HCEC 1CT (cell line): ENCODE results near the gene TTC7B.

ENCODE experiments used
- DNase-seq: peaks from one replicate; pipeline ENCODE4 v3.0.0-alpha.2; 2017

TTC7B gene

DNA sequence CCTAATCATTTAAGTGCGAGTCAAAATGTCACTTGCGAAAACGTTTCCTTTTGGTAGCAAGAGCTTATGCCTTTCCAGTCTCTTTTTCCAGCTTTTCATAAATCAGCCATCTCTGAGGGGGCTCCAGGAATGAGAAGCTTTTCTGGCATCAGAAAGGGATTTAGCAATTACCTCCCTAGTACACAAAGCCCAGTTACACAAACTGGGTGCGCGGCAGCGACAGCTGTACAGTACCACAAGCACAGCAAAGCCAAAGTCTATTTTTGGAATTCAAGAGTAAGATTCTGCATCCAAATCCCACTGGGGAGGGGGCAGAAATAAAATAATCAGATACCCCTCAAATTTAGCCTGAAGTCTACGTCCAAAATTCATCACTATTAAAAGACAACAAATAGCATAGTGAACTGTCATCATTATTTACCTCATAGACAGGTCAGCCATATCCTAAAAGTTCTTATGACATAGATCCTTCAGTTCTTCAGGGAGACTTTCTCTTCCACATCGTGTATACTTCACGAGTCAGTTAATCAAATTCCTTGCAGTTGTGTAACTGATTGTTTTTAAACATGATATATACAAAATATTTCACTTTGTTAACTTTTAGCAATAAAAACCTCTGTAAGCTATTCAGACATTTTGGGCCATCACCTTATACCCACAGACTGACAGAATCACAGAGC lies 150.8 kb downstream of the TTC7B start:
- DNase-seq = no peak

- DNase-seq = no peak
These were observed 151.3 kb downstream of the TTC7B start for GRCh38 chr14:90664911-90665310.

- no peak for DNase-seq
These were observed 152.6 kb downstream of the TTC7B start for GRCh38 chr14:90663680-90664079.

- no peak for DNase-seq
These were observed 153.1 kb downstream of the TTC7B start for GRCh38 chr14:90663140-90663539.

DNA sequence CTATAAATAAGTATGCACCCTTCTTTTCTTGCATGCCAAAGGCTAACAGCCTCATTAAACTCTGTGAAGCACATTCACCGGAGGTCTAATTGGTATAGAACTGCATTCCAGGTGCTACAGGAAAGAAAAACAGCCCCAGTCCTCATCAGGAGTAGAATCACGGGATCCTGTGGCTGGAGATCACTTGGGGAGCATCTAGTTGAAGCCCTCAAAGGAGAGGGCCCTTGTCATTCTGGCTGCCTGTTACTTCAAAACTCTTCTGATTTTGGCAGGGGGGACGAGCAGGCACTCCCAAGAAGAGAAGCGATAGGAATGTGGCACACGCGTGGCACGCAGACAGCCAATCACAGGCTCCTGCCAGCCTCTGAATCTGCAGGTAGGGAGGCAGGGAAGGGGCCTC lies 154.4 kb downstream of the TTC7B start:
- DNase-seq = no peak

- DNase-seq = no peak
These were observed 155.2 kb downstream of the TTC7B start for GRCh38 chr14:90660865-90661570.

DNA sequence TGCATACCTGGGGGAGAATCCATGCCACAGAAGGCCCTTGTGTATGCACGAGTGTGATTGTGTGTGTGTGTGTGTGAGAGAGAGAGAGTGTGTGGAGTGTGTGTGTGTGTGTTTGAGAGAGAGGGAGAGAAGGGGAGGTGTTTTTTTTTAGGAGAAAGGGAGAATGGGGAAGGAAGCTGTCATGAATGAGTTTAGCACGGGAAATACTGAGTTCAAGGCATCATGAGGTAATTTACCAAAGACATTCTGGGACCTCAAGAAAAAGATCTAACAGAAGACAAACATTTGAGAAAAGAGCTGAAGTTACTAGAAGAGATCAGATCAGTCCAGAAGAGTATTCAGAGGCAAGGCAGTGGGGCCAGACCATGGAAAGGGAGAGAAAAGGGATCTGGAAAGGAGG lies 157.1 kb downstream of the TTC7B start:
- DNase-seq = no peak

DNA sequence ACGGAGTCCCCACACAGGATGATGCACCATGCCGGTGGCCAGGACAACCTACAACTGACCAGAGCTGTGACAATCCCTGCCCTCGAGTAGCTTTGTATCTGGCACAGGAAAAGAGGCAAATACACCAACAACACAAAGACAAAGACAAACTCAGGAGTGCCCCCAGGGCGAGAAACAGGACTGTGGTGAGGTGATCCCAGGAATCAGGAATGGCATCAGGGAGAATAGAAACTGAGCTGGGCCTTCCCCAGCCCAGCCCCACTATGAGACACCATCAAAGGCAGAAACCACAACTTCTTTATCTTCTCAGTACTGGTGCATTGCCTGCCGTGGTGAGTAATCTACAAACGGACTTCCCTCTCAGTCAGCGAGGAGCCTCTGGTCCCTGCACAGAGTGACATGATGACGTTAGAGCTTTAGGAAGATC lies 157.7 kb downstream of the TTC7B start:
- DNase-seq = no peak

DNA sequence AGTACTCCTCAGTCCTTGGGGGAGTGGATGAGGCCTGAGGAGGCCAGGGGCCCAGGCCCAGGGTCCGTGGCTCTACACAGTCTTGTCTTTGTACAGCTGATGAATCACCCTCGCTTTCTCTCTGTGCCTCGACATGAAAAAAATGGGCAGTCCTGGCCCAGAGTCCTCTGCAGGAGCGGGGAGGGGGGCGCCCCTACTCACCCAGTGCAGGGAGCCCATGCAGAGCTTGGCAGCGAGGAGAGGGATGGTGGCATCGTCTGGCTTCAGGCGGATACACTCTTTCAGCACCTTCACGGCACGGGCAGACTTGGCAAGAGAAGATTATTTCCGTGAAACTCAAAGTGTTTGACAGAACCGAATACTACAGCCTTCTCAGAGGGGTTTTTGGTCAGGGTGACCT lies 159.3 kb downstream of the TTC7B start:
- DNase-seq = no peak

- DNase-seq = no peak
These were observed 160.4 kb downstream of the TTC7B start for GRCh38 chr14:90655829-90656228.

GRCh38 chr14:90654831-90655276 lies 161.4 kb downstream of the TTC7B start:
- DNase-seq = no peak

DNA sequence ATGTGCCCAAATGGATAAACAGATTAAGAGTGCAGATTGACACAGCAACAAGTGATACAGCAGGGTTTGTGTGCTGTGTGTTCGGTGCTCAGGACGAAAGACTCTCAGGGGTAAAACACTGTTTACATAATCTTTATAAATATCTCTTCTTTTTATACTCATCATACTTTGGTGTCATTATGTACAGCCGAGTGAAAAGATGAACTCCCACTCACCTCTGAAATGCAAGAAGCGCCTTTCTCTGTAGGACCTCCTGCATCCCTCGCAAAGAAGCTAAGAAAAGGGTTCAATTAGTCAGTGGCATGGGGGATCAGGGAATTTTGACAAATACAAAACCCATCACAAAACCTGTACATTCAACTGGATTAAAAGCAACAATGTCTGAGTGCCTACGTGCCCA lies 163.6 kb downstream of the TTC7B start:
- DNase-seq = no peak

DNA sequence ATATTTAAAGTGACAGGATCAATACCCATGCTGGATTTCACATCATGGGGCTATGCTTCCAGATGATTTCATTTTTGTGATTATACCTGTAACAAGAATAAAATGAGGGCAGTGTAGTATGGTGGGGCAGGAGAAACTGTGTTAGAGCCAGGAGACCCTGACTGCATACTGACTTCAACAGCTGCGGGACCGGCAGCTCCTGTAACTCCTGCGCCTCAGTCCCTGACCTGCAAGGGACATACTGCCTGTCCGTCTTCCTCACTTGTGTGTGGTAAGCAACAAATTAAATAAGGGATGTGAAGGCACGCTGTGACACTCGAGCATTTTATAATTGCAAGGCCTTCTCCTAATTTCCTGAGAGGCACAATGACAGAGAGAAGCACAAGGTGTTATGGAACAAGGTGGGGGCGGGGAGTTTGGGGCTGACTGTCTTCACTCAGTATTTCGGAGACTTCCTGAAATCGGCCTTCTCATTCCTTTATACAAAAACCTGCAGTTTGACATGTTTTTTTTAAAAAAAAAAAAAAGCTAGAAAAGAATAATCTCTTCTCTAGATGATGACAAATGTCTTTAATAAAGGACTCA lies 164.2 kb downstream of the TTC7B start:
- no peak for DNase-seq

DNA sequence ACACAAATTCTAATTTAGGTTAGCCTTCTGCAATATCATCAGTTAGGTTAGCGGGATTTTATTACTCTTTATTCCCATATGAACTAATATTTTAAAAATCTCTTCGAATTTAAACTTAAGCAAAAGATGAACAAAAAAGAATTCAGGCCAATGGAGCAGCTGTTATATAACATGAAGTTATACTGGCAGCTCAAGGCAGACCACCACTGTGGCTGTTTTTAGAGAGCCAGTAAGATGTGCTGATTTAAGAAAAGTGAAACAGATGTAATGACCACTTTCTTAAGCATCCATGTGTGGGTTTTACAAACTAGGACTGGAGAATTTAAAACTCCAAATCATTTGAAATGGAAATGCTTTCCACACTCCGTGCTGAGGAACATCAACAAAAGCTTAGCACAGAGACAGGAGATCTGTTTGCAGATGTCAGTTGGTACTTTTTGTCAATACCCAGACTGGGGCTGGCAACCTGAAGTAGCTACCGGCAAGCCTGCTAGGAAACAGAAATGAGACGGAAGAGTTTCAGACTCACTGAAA lies 164.9 kb downstream of the TTC7B start:
- DNase-seq = no peak

- no peak for DNase-seq
These were observed 166.6 kb downstream of the TTC7B start for GRCh38 chr14:90649557-90650135.

GRCh38 chr14:90649083-90649482 lies 167.1 kb downstream of the TTC7B start:
- DNase-seq = no peak

GRCh38 chr14:90648421-90648820 lies 167.8 kb downstream of the TTC7B start:
- no peak for DNase-seq

DNA sequence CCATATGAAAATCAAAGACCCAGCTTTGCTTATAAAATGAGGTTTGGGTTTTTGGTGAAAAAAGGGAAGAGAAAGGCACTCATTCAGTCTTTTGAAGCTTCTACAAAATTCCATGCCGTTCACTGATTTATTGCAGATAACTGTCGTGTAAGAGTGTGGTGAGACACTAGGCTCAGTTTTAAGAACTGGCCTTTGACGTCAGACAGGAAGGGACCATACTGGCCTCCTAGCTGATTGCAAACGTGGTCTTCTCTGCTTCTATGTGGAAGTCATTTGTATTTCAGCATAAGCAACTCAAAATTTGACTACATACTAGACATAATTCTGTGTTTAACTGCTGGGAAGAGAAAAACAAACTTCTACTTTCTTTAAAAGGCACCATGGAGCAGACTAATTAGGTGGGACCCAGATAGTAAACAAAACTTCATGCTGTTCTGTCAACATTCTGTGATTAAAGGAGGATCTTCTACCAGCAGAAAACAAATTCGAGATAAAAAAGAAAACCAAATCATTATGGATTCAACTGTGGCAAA lies 168.7 kb downstream of the TTC7B start:
- DNase-seq = no peak

DNA sequence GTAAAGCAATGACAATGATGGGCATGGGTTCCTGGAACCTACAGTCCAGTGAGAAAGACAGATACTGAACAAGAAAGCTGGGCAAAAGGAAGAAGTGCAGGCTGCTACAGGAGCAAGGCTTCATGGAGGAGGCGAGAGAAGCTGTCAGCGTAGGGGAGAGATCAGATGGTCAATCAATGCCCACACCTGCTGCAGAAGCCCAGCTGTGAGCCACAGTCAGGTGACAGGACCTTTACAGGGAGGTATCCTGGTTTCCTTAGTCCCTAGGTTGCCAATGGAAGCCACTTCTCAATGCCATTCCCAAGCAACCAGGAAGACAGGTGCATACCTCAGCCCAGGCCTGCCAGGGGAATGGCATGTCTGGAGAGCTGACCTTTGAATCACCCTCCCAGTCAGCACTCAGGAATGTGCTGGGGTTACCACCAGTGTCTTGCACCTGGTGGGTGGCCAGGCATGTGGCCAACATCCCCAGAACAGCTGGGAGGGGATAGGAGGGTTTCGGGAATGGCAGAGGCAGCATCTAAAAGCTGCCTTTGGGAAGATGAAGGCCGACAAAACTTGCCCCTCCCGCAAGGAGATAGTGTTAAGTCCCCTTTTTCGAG lies 170.3 kb downstream of the TTC7B start:
- peak; percentile 15 for DNase-seq

DNA sequence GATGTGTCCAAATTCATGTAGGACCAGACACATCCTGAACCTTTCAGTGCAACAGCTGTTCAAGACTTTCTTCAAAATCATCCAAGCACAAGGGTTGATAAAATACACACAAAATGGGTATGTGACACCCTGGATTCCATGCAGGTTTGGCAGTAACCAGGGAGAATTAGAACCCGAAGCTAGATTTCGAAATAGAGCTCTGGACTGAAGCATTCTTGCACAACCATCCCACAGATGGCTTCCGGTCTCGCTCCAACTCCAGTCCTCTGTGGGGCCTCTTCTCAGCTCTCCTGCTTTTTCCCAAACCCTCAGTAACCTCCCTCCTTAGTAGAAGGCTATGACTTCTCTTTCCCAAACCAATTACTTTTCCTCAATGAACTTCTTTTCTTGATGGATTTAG lies 171.3 kb downstream of the TTC7B start:
- DNase-seq = peak; percentile 80

DNA sequence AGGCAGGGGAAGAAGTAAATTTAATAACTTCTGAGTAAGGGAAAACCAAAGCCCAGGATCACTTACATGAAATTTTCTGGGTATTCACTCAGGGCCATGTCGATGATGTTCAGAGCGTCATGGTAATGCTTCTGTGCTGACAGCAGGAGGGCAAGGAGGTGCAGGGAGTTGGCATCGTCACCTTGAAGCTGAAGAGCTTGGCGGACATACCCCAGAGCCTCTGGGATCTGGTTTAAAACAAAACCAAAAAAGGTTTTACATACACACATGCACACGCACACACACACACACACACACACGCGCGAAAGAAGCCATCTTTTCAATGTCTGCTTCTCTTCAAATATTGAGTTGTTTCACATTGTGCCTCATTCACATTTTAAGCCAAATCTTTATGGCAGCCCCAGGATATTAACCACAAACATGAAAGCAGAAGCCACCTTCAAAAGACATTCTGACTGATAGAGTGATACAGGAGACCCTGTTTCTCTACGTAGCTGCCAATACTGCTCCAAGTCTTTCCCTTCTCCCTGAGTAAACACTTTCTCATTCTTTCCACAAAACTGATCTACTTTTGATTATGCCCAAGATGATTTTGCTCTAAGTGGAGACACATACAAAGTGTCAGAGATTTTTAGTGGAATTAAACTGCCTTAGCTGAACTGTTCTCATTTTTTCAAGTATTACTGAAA lies 172.1 kb downstream of the TTC7B start:
- DNase-seq = no peak

- no peak for DNase-seq
These were observed 173.9 kb downstream of the TTC7B start for GRCh38 chr14:90642244-90642717.
